Lower leg skin (tissue), 3 donors: ENCODE results near the gene HSPB9.

Experiments
- POLR2A ChIP-seq, 2 donors: fragments of 450-650 bp; IDR thresholded peaks; one replicate each; pipeline ENCODE4 v1.6.1; 2016 to 2017; ENCODE audit warnings: antibody characterized with exemption in 2 of 2, mild to moderate bottlenecking in 1 of 2, moderate library complexity in 1 of 2
- TF ChIP-seq, protein P1 (sequence below), 3 donors: fragments of 450-650 bp; IDR thresholded peaks; one replicate each; pipeline ENCODE4 v1.5.1; 2016; ENCODE audit warnings: antibody characterized with exemption in 3 of 3, mild to moderate bottlenecking in 3 of 3, moderate library complexity in 2 of 3

DNA sequence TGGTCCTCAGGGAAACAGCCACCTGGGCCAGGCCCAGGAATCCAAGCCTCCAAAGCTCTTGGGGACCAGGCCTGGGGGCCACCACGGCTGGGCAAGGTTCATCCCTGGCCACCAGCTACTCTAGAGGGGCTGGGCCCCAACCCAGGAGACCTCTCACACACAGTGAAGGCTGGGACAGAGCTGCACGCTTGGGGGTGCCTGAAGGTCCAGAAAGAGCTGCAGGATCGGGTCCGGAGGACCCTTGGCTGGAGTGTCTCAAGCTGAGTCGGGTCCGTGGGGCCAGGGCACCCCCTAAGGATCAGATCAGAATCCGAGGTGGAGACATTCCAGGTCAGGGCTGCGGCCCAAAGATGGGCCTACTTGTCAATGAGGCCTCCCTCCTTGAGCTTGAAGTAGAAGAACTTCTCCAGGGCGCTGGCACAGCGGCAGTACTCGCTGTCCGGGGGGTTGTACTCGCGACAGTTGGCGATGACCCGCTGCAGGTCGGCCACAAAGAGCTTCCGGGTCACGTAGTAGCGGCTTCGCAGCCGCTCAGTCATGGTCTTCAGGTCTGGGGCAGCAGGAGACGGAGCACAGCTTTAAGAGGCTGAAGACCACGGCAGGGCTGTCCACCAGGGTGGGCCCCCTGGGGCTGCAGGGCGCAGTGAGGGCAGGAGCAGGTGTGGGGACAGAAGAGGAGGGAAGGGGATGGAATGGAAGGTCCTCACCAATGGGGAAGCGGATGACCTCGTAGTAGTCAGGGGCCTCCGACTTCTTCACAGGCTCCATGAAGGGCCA lies 9.1 kb upstream of the HSPB9 start:
- TF ChIP-seq POLR2A (IDR thresholded peaks at IDR 0.05), result no peak
- TF ChIP-seq, protein P1, sequence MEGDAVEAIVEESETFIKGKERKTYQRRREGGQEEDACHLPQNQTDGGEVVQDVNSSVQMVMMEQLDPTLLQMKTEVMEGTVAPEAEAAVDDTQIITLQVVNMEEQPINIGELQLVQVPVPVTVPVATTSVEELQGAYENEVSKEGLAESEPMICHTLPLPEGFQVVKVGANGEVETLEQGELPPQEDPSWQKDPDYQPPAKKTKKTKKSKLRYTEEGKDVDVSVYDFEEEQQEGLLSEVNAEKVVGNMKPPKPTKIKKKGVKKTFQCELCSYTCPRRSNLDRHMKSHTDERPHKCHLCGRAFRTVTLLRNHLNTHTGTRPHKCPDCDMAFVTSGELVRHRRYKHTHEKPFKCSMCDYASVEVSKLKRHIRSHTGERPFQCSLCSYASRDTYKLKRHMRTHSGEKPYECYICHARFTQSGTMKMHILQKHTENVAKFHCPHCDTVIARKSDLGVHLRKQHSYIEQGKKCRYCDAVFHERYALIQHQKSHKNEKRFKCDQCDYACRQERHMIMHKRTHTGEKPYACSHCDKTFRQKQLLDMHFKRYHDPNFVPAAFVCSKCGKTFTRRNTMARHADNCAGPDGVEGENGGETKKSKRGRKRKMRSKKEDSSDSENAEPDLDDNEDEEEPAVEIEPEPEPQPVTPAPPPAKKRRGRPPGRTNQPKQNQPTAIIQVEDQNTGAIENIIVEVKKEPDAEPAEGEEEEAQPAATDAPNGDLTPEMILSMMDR (IDR thresholded peaks at IDR 0.05), result no peak
